Measurements from ENCODE around the gene MAML3.

Gene MAML3

GRCh38 chr4:140123666-140124377 lies 30.2 kb downstream of the MAML3 start:
- no peak for DNase-seq

GRCh38 chr4:140122891-140123290 lies 31.1 kb downstream of the MAML3 start:
- DNase-seq = no peak

- no peak for DNase-seq
Measured at GRCh38 chr4:140121646-140122045, 32.3 kb downstream of the MAML3 start.

GRCh38 chr4:140118931-140119640 lies 34.9 kb downstream of the MAML3 start:
- DNase-seq = no peak

- DNase-seq = no peak
Measured at GRCh38 chr4:140117947-140118346, 36.0 kb downstream of the MAML3 start.

GRCh38 chr4:140116442-140117104 lies 37.4 kb downstream of the MAML3 start:
- peak; percentile 23 for DNase-seq

- no peak for DNase-seq
Measured at GRCh38 chr4:140115140-140115539, 38.8 kb downstream of the MAML3 start.

GRCh38 chr4:140113653-140114052 lies 40.3 kb downstream of the MAML3 start:
- DNase-seq = no peak

GRCh38 chr4:140112576-140112975 lies 41.4 kb downstream of the MAML3 start:
- no peak for DNase-seq

GRCh38 chr4:140111256-140111655 lies 42.7 kb downstream of the MAML3 start:
- no peak for DNase-seq

- DNase-seq = no peak
Measured at GRCh38 chr4:140110542-140111215, 43.3 kb downstream of the MAML3 start.

- DNase-seq = peak; percentile 75
Measured at GRCh38 chr4:140109737-140110136, 44.2 kb downstream of the MAML3 start.

GRCh38 chr4:140109292-140109691 lies 44.7 kb downstream of the MAML3 start:
- DNase-seq = no peak

GRCh38 chr4:140108713-140109230 lies 45.2 kb downstream of the MAML3 start:
- DNase-seq = no peak

- DNase-seq = no peak
Measured at GRCh38 chr4:140108243-140108642, 45.7 kb downstream of the MAML3 start.

GRCh38 chr4:140106289-140106844 lies 47.6 kb downstream of the MAML3 start:
- DNase-seq = no peak

- DNase-seq = no peak
Measured at GRCh38 chr4:140105436-140105835, 48.5 kb downstream of the MAML3 start.

GRCh38 chr4:140103676-140104075 lies 50.3 kb downstream of the MAML3 start:
- DNase-seq = no peak

GRCh38 chr4:140102421-140102820 lies 51.6 kb downstream of the MAML3 start:
- DNase-seq = no peak

- no peak for DNase-seq
Measured at GRCh38 chr4:140100771-140101170, 53.2 kb downstream of the MAML3 start.

GRCh38 chr4:140099983-140100382 lies 54.0 kb downstream of the MAML3 start:
- no peak for DNase-seq

GRCh38 chr4:140098455-140099160 lies 55.4 kb downstream of the MAML3 start:
- DNase-seq = no peak

All from NCI-H146 (cell line).